Measurements from ENCODE around the gene KLF3.

- TF ChIP-seq CTCF (conservative IDR thresholded peaks at IDR 0.05; ENCODE audit: low read depth, low read length) (no peak), EZH2phosphoT487 (IDR thresholded peaks at IDR 0.05; ENCODE audit: borderline replicate concordance, low read length) (no peak)
Observed at GRCh38 chr4:38644201-38644600, 19.8 kb upstream of the KLF3 start.
